Panc1 (cell line): ENCODE data around the gene THAP6. TPM values are rescaled to one million over a fixed set of nuclear protein-coding genes. Genes with fewer than 3 reads are reported as not detected.

Experiments used
- ATAC-seq: fragments of 200-7000 bp; cut with Tn5 transposase; 2 replicates; pipeline ENCODE4 v1.9.1; 2020; ENCODE audit warnings: mild to moderate bottlenecking, moderate library complexity
- BruUV-seq: library from RNA; stranded (reverse); fragments of 400-500 nt; replicated peaks from 2 replicates; lab custom pipeline; 2021; lab: Mats Ljungman, UMichigan
- CTCF ChIA-PET: fragments of 300-600 bp; sonication (Branson Sonifier 250); formaldehyde crosslinking; loops from one replicate; lab custom pipeline; 2022; ENCODE audit warnings: antibody characterized with exemption; lab: Charles Lee
- POLR2A ChIA-PET: fragments of 300-600 bp; sonication (Branson Sonifier 250); formaldehyde crosslinking; loops from one replicate; lab custom pipeline; 2022; ENCODE audit warnings: antibody characterized with exemption; lab: Charles Lee
- DNase-seq: peaks from one replicate; pipeline ENCODE4 v3.0.0-alpha.2; 2010; ENCODE audit warnings: low read depth, low spot score
- H3K27ac ChIP-seq: 2 replicates; pipeline ENCODE4 v1.5.1; 2011; ENCODE audit warnings: mild to moderate bottlenecking, low read length, inconsistent platforms
- H3K27me3 ChIP-seq: fragments of 200-500 bp; sonication (Bioruptor generic); 2 replicates; pipeline ENCODE4 v1.6.0; 2014; ENCODE audit warnings: low read length, inconsistent platforms; ENCODE audit not compliant: control insufficient read depth, insufficient read depth
- H3K36me3 ChIP-seq: fragments of 200-500 bp; sonication (Bioruptor generic); 2 replicates; pipeline ENCODE4 v1.5.1; 2014; ENCODE audit warnings: inconsistent platforms, mild to moderate bottlenecking, low read length, moderate library complexity; ENCODE audit not compliant: control insufficient read depth, insufficient read depth
- H3K4me1 ChIP-seq: 2 replicates; pipeline ENCODE4 v1.5.1; 2011; ENCODE audit warnings: inconsistent platforms, mild to moderate bottlenecking, low read length, moderate library complexity; ENCODE audit not compliant: control insufficient read depth, insufficient read depth
- H3K4me3 ChIP-seq, 2 experiments: 2 replicates each; pipeline ENCODE4 v1.5.1; 2011 to 2012; ENCODE audit warnings: low read depth in 2 of 2, low read length in 2 of 2, mild to moderate bottlenecking in 2 of 2, inconsistent platforms in 1 of 2, moderate library complexity in 1 of 2
- H3K9me3 ChIP-seq: fragments of 200-500 bp; sonication (Bioruptor generic); 2 replicates; pipeline ENCODE4 v1.5.1; 2014; ENCODE audit warnings: low read depth, mild to moderate bottlenecking, inconsistent platforms, low read length, moderate library complexity; ENCODE audit not compliant: control insufficient read depth, insufficient read depth
- POLR2AphosphoS5 ChIP-seq: IDR thresholded peaks from 2 replicates; pipeline ENCODE4 v1.6.1; 2012; ENCODE audit warnings: mild to moderate bottlenecking, low read depth, low read length, moderate library complexity
- REST ChIP-seq, 2 experiments: IDR thresholded peaks; 2 replicates each; pipeline ENCODE4 v1.6.1; 2011 to 2012; ENCODE audit warnings: low read depth in 2 of 2, control low read depth in 1 of 2, low read length in 1 of 2, mild to moderate bottlenecking in 1 of 2, moderate library complexity in 1 of 2; ENCODE audit not compliant: insufficient read depth in 1 of 2
- SIN3A ChIP-seq: IDR thresholded peaks from 2 replicates; pipeline ENCODE4 v1.6.1; 2012; ENCODE audit warnings: low read depth, mild to moderate bottlenecking, low read length, moderate library complexity, borderline replicate concordance; ENCODE audit not compliant: insufficient read depth
- TCF7L2 ChIP-seq: IDR thresholded peaks from 2 replicates; pipeline ENCODE4 v1.6.1; 2011; ENCODE audit warnings: mild to moderate bottlenecking, low read depth, low read length, inconsistent platforms
- in situ Hi-C: cut with HindIII; loops from 2 replicates; pipeline ENCODE4 v1.10.0; 2016; ENCODE audit warnings: low sequenced_read_pairs, low pct_unique_long_range_greater_than_20kb
- intact Hi-C: fragments of 100-400 bp; cut with micrococcal nuclease; formaldehyde crosslinking; loops from one replicate; pipeline ENCODE4 v1.10.0; 2022; ENCODE audit not compliant: unreplicated experiment
- total RNA-seq: library from RNA; stranded (reverse); gene quantifications from one replicate; pipeline ENCODE4 v1.2.1, GENCODE V29; 2021; ENCODE audit not compliant: unreplicated experiment
- TF ChIP-seq, protein P1 (sequence below): fragments of 450-650 bp; IDR thresholded peaks from 2 replicates; pipeline ENCODE4 v1.5.1; 2017; ENCODE audit warnings: mild to moderate bottlenecking

Gene THAP6
- total RNA-seq, 1 experiment from 2014 or later, result 13.9 TPM

GRCh38 chr4:75494563-75494962 is 19.7 kb upstream of the THAP6 start:
- H3K27ac ChIP-seq, result no peak overlapping the region
- in situ Hi-C loops, result no loop called here
- H3K36me3 ChIP-seq, result peaks cover 8% of the 10 kb centered on the region; the same call in 1 of the 2 replicates
- H3K4me3 ChIP-seq, result no peak overlapping the region
- no peaks in the 10 kb centered on the region for H3K4me1 ChIP-seq
- ChIA-PET CTCF (no interaction called here), POLR2A (no interaction called here)
- intact Hi-C loops, result no loop called here
- H3K9me3 ChIP-seq, result no peaks in the 10 kb centered on the region
- ATAC-seq (no peak), DNase-seq (no peak)
- no TSS peak for BruUV-seq
- H3K27me3 ChIP-seq, result no peaks in the 10 kb centered on the region
- no peak for TF ChIP-seq SIN3A
- no peak for TF ChIP-seq TCF7L2
- TF ChIP-seq, protein P1, sequence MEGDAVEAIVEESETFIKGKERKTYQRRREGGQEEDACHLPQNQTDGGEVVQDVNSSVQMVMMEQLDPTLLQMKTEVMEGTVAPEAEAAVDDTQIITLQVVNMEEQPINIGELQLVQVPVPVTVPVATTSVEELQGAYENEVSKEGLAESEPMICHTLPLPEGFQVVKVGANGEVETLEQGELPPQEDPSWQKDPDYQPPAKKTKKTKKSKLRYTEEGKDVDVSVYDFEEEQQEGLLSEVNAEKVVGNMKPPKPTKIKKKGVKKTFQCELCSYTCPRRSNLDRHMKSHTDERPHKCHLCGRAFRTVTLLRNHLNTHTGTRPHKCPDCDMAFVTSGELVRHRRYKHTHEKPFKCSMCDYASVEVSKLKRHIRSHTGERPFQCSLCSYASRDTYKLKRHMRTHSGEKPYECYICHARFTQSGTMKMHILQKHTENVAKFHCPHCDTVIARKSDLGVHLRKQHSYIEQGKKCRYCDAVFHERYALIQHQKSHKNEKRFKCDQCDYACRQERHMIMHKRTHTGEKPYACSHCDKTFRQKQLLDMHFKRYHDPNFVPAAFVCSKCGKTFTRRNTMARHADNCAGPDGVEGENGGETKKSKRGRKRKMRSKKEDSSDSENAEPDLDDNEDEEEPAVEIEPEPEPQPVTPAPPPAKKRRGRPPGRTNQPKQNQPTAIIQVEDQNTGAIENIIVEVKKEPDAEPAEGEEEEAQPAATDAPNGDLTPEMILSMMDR, result no peak

DNA sequence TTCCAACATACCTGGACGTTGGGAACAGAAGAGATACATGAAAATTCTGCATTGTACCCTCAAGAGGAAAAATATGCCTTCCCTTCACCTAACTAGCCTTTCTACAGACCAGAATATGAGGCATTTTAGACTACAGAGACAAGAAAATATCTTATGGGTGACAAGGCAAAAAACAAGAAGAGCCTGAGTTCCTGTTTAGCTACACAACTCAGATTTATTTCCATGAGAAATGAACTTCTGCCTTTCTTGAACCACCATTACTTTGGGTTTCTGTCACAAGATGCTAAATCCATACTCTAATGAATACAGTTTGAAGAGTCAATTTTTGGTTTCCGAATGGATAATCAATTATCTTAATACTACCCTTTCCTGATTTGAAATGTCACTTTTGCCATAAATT is 18.8 kb upstream of the THAP6 start:
- POLR2A ChIA-PET, result no interaction called here
- H3K27ac ChIP-seq, result no peak overlapping the region

More for the DNA sequence above, 18.8 kb upstream of the THAP6 start:
- intact Hi-C loops, result no loop called here
- in situ Hi-C loops, result no loop called here
- DNase-seq (no peak), ATAC-seq (no peak)
- Histone ChIP-seq H3K4me1 (no peaks in the 10 kb centered on the region), H3K4me3 (no peak overlapping the region), H3K27me3 (no peaks in the 10 kb centered on the region), H3K9me3 (no peaks in the 10 kb centered on the region), H3K36me3 (peaks cover 8% of the 10 kb centered on the region; the same call in 1 of the 2 replicates)
- TF ChIP-seq POLR2AphosphoS5 (no peak), REST (IDR thresholded peaks at IDR 0.05; ENCODE audit: insufficient read depth in 1 of 2, low read depth in 2 of 2, low read length in 1 of 2) (no peak), TCF7L2 (no peak), SIN3A (no peak)
- TF ChIP-seq, protein P1, result no peak
- CTCF ChIA-PET, result interaction anchor here (0.7 kb wide), 1 partner anchor 75 kb away, joined by 4 read pairs; no protein-coding TSS in a partner anchor
- BruUV-seq, result no TSS peak
